ENCODE measurements around the gene NDUFAF8. TPM values are rescaled to one million over a fixed set of nuclear protein-coding genes. Genes with fewer than 3 reads are reported as not detected.

Gene NDUFAF8
- total RNA-seq, 1 experiment from 2014 or later: 60.1 TPM

GRCh38 chr17:81221842-81222619 is 17.1 kb upstream of the NDUFAF8 start:
- no peaks in the 10 kb centered on the region for H3K27me3 ChIP-seq (ENCODE audit: insufficient read depth, low read length)
- no peak overlapping the region for H2BK120ac ChIP-seq (ENCODE audit: low read depth, low read length, poor library complexity, severe bottlenecking)
- no peak overlapping the region for H3K18ac ChIP-seq (ENCODE audit: insufficient read length, low read depth, low read length)
- H3K4me1 ChIP-seq (ENCODE audit: insufficient read depth, low read length): no peaks in the 10 kb centered on the region; the same call in 1 of the 2 replicates
- peak overlapping the region; percentile 69 to 83 for H3K4me3 Mint-ChIP-seq
- H3K23ac ChIP-seq (ENCODE audit: insufficient read length, low read depth, low read length): no peak overlapping the region
- H2BK20ac ChIP-seq (ENCODE audit: low read depth, low read length, poor library complexity, severe bottlenecking): no peak overlapping the region
- peaks cover 20% of the 10 kb centered on the region for H3K27me3 Mint-ChIP-seq (ENCODE audit: low read depth)
- no peak overlapping the region for H2AFZ ChIP-seq (ENCODE audit: low read length)
- no peak overlapping the region for H4K5ac ChIP-seq (ENCODE audit: insufficient read length, low read depth, low read length)
- peaks cover 6% of the 10 kb centered on the region for H3K79me1 ChIP-seq (ENCODE audit: insufficient read depth, low read depth, low read length, poor library complexity, severe bottlenecking)
- H3K14ac ChIP-seq (ENCODE audit: insufficient read depth, low read length): no peak overlapping the region; the same call in 1 of the 2 replicates
- H4K20me1 ChIP-seq (ENCODE audit: control insufficient read depth, insufficient read depth, insufficient read length): no peaks in the 10 kb centered on the region
- no CpG with 5 or more reads among the region's 24 CpGs for whole genome bisulfite sequencing (ENCODE audit: extremely low coverage, insufficient read length, low lambda C conversion rate)
- H3K9me3 Mint-ChIP-seq: no peaks in the 10 kb centered on the region; a peak in 1 of 5 replicates
- H3K9ac ChIP-seq (ENCODE audit: extremely low read depth, insufficient read length, low read length): peak overlapping the region; percentile 9
- DNase-seq: no peak
- H3T11ph ChIP-seq (ENCODE audit: low read length): no peak overlapping the region
- H2BK5ac ChIP-seq (ENCODE audit: insufficient read length, low read length): no peak overlapping the region
- H4K91ac ChIP-seq (ENCODE audit: insufficient read length, low read depth, low read length): no peak overlapping the region
- peaks cover 14% of the 10 kb centered on the region for H3K23me2 ChIP-seq (ENCODE audit: insufficient read length, low read depth, low read length, poor library complexity, severe bottlenecking)
- H3K4me2 ChIP-seq (ENCODE audit: insufficient read depth, insufficient read length, low read length): peak overlapping the region; percentile 80
- H4K8ac ChIP-seq (replicated peaks; ENCODE audit: insufficient read length, low read depth, low read length): no peak overlapping the region
- no peak overlapping the region for H3K27ac ChIP-seq (ENCODE audit: insufficient read length, low read depth, low read length)
- peaks cover 4 to 17% (median 13%) of the 10 kb centered on the region in 3 experiments for H3K36me3 Mint-ChIP-seq (ENCODE audit: insufficient read depth in 1 of 3, low read depth in 3 of 3)
- no peaks in the 10 kb centered on the region for H3K79me2 ChIP-seq (ENCODE audit: insufficient read depth, low read length)
- H2BK12ac ChIP-seq (ENCODE audit: insufficient read length, low read depth, low read length): no peak overlapping the region
- H3K4ac ChIP-seq (ENCODE audit: low read depth, low read length): no peak overlapping the region
- H3K4me1 Mint-ChIP-seq: peaks cover 15% of the 10 kb centered on the region in 2 experiments
- no peak overlapping the region for H2AK5ac ChIP-seq (ENCODE audit: insufficient read length, low read length)
- TF ChIP-seq CTCF (conservative IDR thresholded peaks at IDR 0.05): no peak
- no peak overlapping the region for H3K27ac Mint-ChIP-seq
- no peaks in the 10 kb centered on the region for H3K9me3 ChIP-seq (ENCODE audit: control insufficient read depth, low read depth, low read length)
- H2BK15ac ChIP-seq (ENCODE audit: low read depth, low read length): no peak overlapping the region
- no peak overlapping the region for H3K56ac ChIP-seq (ENCODE audit: insufficient read length, low read depth, low read length)
